Ishikawa (cell line): ENCODE results near the gene THSD4.

Source experiments
- CEBPB ChIP-seq: IDR thresholded peaks from 2 replicates; pipeline ENCODE4 v1.6.1; 2012
- CREB1 ChIP-seq: IDR thresholded peaks from 2 replicates; pipeline ENCODE4 v1.6.1; 2012; ENCODE audit warnings: low read depth
- EGR1 ChIP-seq: IDR thresholded peaks from 2 replicates; pipeline ENCODE4 v1.6.1; 2012
- EP300 ChIP-seq: IDR thresholded peaks from 2 replicates; pipeline ENCODE4 v1.6.1; 2012; ENCODE audit warnings: borderline replicate concordance
- FOXM1 ChIP-seq: IDR thresholded peaks from 2 replicates; pipeline ENCODE4 v1.6.1; 2012; ENCODE audit warnings: low read depth, borderline replicate concordance
- MAX ChIP-seq: IDR thresholded peaks from 2 replicates; pipeline ENCODE4 v1.6.1; 2012
- NFIC ChIP-seq: IDR thresholded peaks from 2 replicates; pipeline ENCODE4 v1.6.1; 2012
- RAD21 ChIP-seq: IDR thresholded peaks from 2 replicates; pipeline ENCODE4 v1.6.1; 2012; ENCODE audit warnings: low read depth
- REST ChIP-seq: IDR thresholded peaks from 2 replicates; pipeline ENCODE4 v1.6.1; 2012; ENCODE audit warnings: low read depth, mild to moderate bottlenecking
- TAF1 ChIP-seq: IDR thresholded peaks from 2 replicates; pipeline ENCODE4 v1.6.1; 2012; ENCODE audit warnings: low read depth, mild to moderate bottlenecking
- TCF12 ChIP-seq: IDR thresholded peaks from 2 replicates; pipeline ENCODE4 v1.6.1; 2012; ENCODE audit warnings: low read depth
- TEAD4 ChIP-seq: IDR thresholded peaks from 2 replicates; pipeline ENCODE4 v1.6.1; 2012
- USF1 ChIP-seq: IDR thresholded peaks from 2 replicates; pipeline ENCODE4 v1.6.1; 2012
- YY1 ChIP-seq: IDR thresholded peaks from 2 replicates; pipeline ENCODE4 v1.6.1; 2012; ENCODE audit warnings: low read depth
- ZBTB7A ChIP-seq: IDR thresholded peaks from 2 replicates; pipeline ENCODE4 v1.6.1; 2012; ENCODE audit warnings: low read depth

THSD4 gene

GRCh38 chr15:71133747-71134472 is 18.6 kb downstream of the THSD4 start:
- no peak for TF ChIP-seq CREB1
- TF ChIP-seq EP300: no peak
- no peak for TF ChIP-seq TEAD4
- TF ChIP-seq FOXM1: no peak
- no peak for TF ChIP-seq REST
- TF ChIP-seq MAX: no peak
- no peak for TF ChIP-seq EGR1

DNA sequence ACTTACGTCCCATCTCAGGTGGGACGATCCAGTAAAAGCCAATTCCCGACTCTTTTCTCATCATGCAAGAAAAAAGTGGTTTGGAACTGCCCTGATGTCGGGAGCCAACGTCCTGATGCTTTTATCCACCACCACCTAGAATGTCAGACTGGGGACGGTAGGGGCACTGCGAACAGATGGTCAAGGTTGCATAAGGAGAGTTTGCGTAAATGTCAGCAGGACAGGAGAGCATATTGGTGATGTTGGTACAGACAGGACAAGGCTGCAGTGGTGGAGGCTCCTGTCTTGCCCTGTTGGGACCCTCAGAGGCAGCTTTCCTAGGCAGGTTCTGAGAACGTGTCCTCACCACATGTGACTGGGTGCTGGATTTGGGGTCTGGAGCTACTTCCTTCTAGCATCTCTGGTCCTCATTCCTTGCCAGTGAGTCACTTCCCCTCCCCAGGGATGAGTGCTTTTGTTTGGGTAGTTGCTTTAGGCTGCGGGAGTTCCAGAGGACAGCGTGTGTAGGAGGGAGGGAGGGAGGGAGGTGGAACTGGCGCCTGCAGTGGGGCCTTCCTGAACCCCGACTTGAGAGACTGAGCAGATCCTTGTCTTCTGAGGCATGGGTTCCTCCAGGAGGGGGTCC is 21.0 kb downstream of the THSD4 start:
- TF ChIP-seq FOXM1 (no peak), TAF1 (no peak), EGR1 (no peak), NFIC (no peak), TEAD4 (no peak), TCF12 (no peak)

- TF ChIP-seq CREB1: no peak
- TF ChIP-seq EGR1: no peak
- TF ChIP-seq REST: no peak
- no peak for TF ChIP-seq TCF12
- TF ChIP-seq TEAD4: no peak
- no peak for TF ChIP-seq ZBTB7A
- no peak for TF ChIP-seq USF1
- no peak for TF ChIP-seq EP300
- TF ChIP-seq MAX: no peak
- TF ChIP-seq TAF1: no peak
- TF ChIP-seq YY1: no peak
- TF ChIP-seq CEBPB: no peak
- no peak for TF ChIP-seq RAD21
- no peak for TF ChIP-seq FOXM1
- no peak for TF ChIP-seq NFIC
Measured at GRCh38 chr15:71136793-71137518, 21.7 kb downstream of the THSD4 start.

DNA sequence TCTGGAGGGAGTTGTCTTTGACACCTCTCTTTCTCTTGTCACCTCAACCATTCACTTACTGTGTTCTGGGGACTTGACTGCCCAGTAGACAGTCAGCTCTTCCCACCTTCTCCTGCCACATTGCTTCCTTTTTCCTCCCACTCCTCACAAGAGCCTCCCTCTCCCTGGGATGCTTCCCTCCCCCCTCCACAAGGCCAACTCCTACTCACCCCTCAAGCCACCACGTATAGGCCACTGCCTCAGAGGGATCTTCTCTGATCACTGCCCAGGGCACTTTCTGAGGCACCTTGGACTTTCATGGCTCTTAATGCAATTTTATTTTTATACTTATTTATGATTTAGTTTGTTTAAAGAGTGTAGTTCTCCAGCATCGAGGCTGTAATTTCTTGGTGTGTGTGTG is 23.2 kb downstream of the THSD4 start:
- TF ChIP-seq USF1 (no peak), TCF12 (no peak), EGR1 (no peak), CEBPB (no peak), YY1 (no peak), MAX (no peak), FOXM1 (no peak), ZBTB7A (no peak), REST (no peak), EP300 (no peak), TAF1 (no peak), CREB1 (no peak), TEAD4 (no peak), NFIC (no peak), RAD21 (no peak)
